HEK293 (cell line): ENCODE measurements around the gene GAMT.
A peak's percentile ranks its signal among the peaks of the same experiment; 100 is the strongest.

Source experiments
- CTCF ChIA-PET: fragments of 350-600 bp; formaldehyde crosslinking; extraction: SDS; loops from one replicate; lab custom pipeline; 2021; ENCODE audit warnings: antibody characterized with exemption; lab: Yijun Ruan, JAX
- POLR2A ChIA-PET: fragments of 300-600 bp; formaldehyde crosslinking; extraction: SDS; loops from one replicate; lab custom pipeline; 2020; ENCODE audit warnings: antibody characterized with exemption, inconsistent platforms; lab: Yijun Ruan, JAX
- H3K27ac ChIP-seq: fragments of 200-500 bp; sonication (Bioruptor generic); 2 replicates; pipeline ENCODE4 v1.5.1; 2014; ENCODE audit warnings: low read depth, low read length, control low read depth, inconsistent platforms; ENCODE audit errors: extremely low read depth
- H3K36me3 ChIP-seq, 2 experiments: fragments of 200-500 bp in 1 of 2; sonication (Bioruptor generic) in 1 of 2; 1 replicate in 1 of 2; 2 replicates in 1 of 2; pipeline ENCODE4 v1.5.1; 2014 to 2017; ENCODE audit warnings: inconsistent platforms in 2 of 2, low read length in 2 of 2; ENCODE audit not compliant: control insufficient read depth in 2 of 2, insufficient read depth in 1 of 2
- H3K4me1 ChIP-seq: fragments of 200-500 bp; sonication (Bioruptor generic); 2 replicates; pipeline ENCODE4 v1.5.1; 2014; ENCODE audit warnings: mild to moderate bottlenecking, low read length, inconsistent platforms; ENCODE audit not compliant: control insufficient read depth, insufficient read depth
- H3K4me3 ChIP-seq: 2 replicates; pipeline ENCODE4 v1.5.1; 2011; ENCODE audit warnings: low read depth, mild to moderate bottlenecking, control low read depth, low read length, moderate library complexity
- H3K9me3 ChIP-seq: fragments of 200-500 bp; sonication (Bioruptor generic); 2 replicates; pipeline ENCODE4 v1.5.1; 2014; ENCODE audit warnings: low read depth, low read length, inconsistent platforms; ENCODE audit not compliant: control insufficient read depth, insufficient read depth
- GFI1B ChIP-seq: fragments of 450-650 bp; formaldehyde crosslinking; IDR thresholded peaks from 2 replicates; pipeline ENCODE4 v1.5.1; 2016; ENCODE audit warnings: missing biosample characterization, missing genetic modification characterization
- KLF16 ChIP-seq: fragments of 450-650 bp; formaldehyde crosslinking; IDR thresholded peaks from 2 replicates; pipeline ENCODE4 v1.5.1; 2017; ENCODE audit warnings: missing biosample characterization, missing genetic modification characterization
- REPIN1 ChIP-seq: fragments of 450-650 bp; formaldehyde crosslinking; IDR thresholded peaks from 2 replicates; pipeline ENCODE4 v1.5.1; 2017; ENCODE audit warnings: missing biosample characterization, missing genetic modification characterization, low read depth
- TCF7L2 ChIP-seq: IDR thresholded peaks from 2 replicates; pipeline ENCODE4 v1.6.1; 2011; ENCODE audit warnings: low read depth, mild to moderate bottlenecking, inconsistent platforms, low read length, moderate library complexity, borderline replicate concordance
- YY2 ChIP-seq: fragments of 450-650 bp; formaldehyde crosslinking; IDR thresholded peaks from 2 replicates; pipeline ENCODE4 v1.5.1; 2016; ENCODE audit warnings: missing biosample characterization, missing genetic modification characterization
- ZBTB10 ChIP-seq: fragments of 450-650 bp; formaldehyde crosslinking; IDR thresholded peaks from 2 replicates; pipeline ENCODE4 v1.5.1; 2016; ENCODE audit warnings: missing biosample characterization, missing genetic modification characterization
- ZNF121 ChIP-seq: fragments of 450-650 bp; formaldehyde crosslinking; IDR thresholded peaks from 2 replicates; pipeline ENCODE4 v1.5.1; 2016; ENCODE audit warnings: missing biosample characterization, missing genetic modification characterization
- ZNF140 ChIP-seq: fragments of 450-650 bp; formaldehyde crosslinking; IDR thresholded peaks from 2 replicates; pipeline ENCODE4 v1.5.1; 2016; ENCODE audit warnings: missing biosample characterization, missing genetic modification characterization
- ZNF2 ChIP-seq: fragments of 450-650 bp; formaldehyde crosslinking; IDR thresholded peaks from 2 replicates; pipeline ENCODE4 v1.5.1; 2016; ENCODE audit warnings: missing biosample characterization, missing genetic modification characterization
- ZNF292 ChIP-seq: fragments of 450-650 bp; formaldehyde crosslinking; IDR thresholded peaks from 2 replicates; pipeline ENCODE4 v1.5.1; 2016; ENCODE audit warnings: low read depth, missing biosample characterization, missing genetic modification characterization, borderline replicate concordance
- ZNF302 ChIP-seq: fragments of 450-650 bp; formaldehyde crosslinking; IDR thresholded peaks from 2 replicates; pipeline ENCODE4 v1.5.1; 2016; ENCODE audit warnings: missing biosample characterization, missing genetic modification characterization, low read depth
- ZNF518A ChIP-seq: fragments of 450-650 bp; formaldehyde crosslinking; conservative IDR thresholded peaks from 2 replicates; pipeline ENCODE4 v1.5.1; 2016; ENCODE audit warnings: low read depth, missing biosample characterization, missing genetic modification characterization
- ZNF664 ChIP-seq: fragments of 450-650 bp; formaldehyde crosslinking; IDR thresholded peaks from 2 replicates; pipeline ENCODE4 v1.5.1; 2016; ENCODE audit warnings: missing biosample characterization, missing genetic modification characterization
- ZNF677 ChIP-seq: fragments of 450-650 bp; IDR thresholded peaks from 2 replicates; pipeline ENCODE4 v1.5.0; 2018; ENCODE audit warnings: missing biosample characterization, mild to moderate bottlenecking, missing genetic modification characterization, moderate library complexity
- ZNF701 ChIP-seq: fragments of 450-650 bp; formaldehyde crosslinking; IDR thresholded peaks from 2 replicates; pipeline ENCODE4 v1.5.1; 2016; ENCODE audit warnings: missing biosample characterization, missing genetic modification characterization
- ZNF707 ChIP-seq: fragments of 450-650 bp; formaldehyde crosslinking; IDR thresholded peaks from 2 replicates; pipeline ENCODE4 v1.5.1; 2016; ENCODE audit warnings: missing biosample characterization, missing genetic modification characterization
- ZNF785 ChIP-seq: fragments of 450-650 bp; formaldehyde crosslinking; IDR thresholded peaks from 2 replicates; pipeline ENCODE4 v1.5.1; 2016; ENCODE audit warnings: missing biosample characterization, missing genetic modification characterization
- ZNF830 ChIP-seq: fragments of 450-650 bp; IDR thresholded peaks from 2 replicates; pipeline ENCODE4 v1.5.0; 2018; ENCODE audit warnings: missing biosample characterization, missing genetic modification characterization, low read depth, mild to moderate bottlenecking, moderate library complexity
- ZNF843 ChIP-seq: fragments of 450-650 bp; formaldehyde crosslinking; IDR thresholded peaks from 2 replicates; pipeline ENCODE4 v1.5.1; 2016; ENCODE audit warnings: missing biosample characterization, missing genetic modification characterization

Gene GAMT

GRCh38 chr19:1353144-1353543 lies 48.2 kb downstream of the GAMT start:
- no peak overlapping the region for H3K4me3 ChIP-seq
- peaks cover 3 to 16% of the 10 kb centered on the region in 2 experiments; a peak in 2 of 3 replicates for H3K36me3 ChIP-seq
- peaks cover 10% of the 10 kb centered on the region for H3K4me1 ChIP-seq
- H3K9me3 ChIP-seq: no peaks in the 10 kb centered on the region
- CTCF ChIA-PET: no interaction called here
- no peak overlapping the region for H3K27ac ChIP-seq
- TF ChIP-seq ZNF518A (no peak), ZNF121 (tag by site-specific recombination) (peak; percentile 66; the same call in 1 of the 2 replicates)
- TF ChIP-seq, all 188 proteins: peak for 1
- POLR2A ChIA-PET: no interaction called here

GRCh38 chr19:1351381-1351851 lies 49.9 kb downstream of the GAMT start:
- no peak overlapping the region for H3K4me3 ChIP-seq
- CTCF ChIA-PET: no interaction called here
- no peak for TF ChIP-seq ZNF830 (tag by site-specific recombination)
- TF ChIP-seq ZNF292 (tag by site-specific recombination): no peak
- TF ChIP-seq ZNF707 (tag by site-specific recombination): no peak
- TF ChIP-seq ZNF664 (tag by site-specific recombination): no peak
- TF ChIP-seq ZNF2: no peak
- no peak for TF ChIP-seq GFI1B (tag by site-specific recombination)
- TF ChIP-seq ZNF302 (tag by site-specific recombination): no peak
- no peak for TF ChIP-seq ZBTB10 (tag by site-specific recombination)
- TF ChIP-seq ZNF677 (tag by site-specific recombination): no peak
- TF ChIP-seq REPIN1: no peak
- TF ChIP-seq ZNF785 (tag by site-specific recombination): no peak
- no peak for TF ChIP-seq ZNF140 (tag by site-specific recombination)
- no peak for TF ChIP-seq ZNF843 (tag by site-specific recombination)
- no peak for TF ChIP-seq TCF7L2
- TF ChIP-seq YY2 (tag by site-specific recombination): no peak
- TF ChIP-seq KLF16: no peak
- no peak for TF ChIP-seq ZNF701 (tag by site-specific recombination)
- peaks cover 7% of the 10 kb centered on the region for H3K4me1 ChIP-seq
- POLR2A ChIA-PET: interaction anchor here (1.3 kb wide), 1 partner anchor 83 kb away, joined by 4 read pairs; the partner anchor contains the start of gene CIRBP
- no peaks in the 10 kb centered on the region for H3K36me3 ChIP-seq
- H3K9me3 ChIP-seq: no peaks in the 10 kb centered on the region
- H3K27ac ChIP-seq: no peak overlapping the region
